Hematopoietic multipotent progenitor cell treated with erythropoietin and hydrocortisone succinate and interleukin-3 and kit ligand, for 6 days (in vitro differentiated cells): Measurements from ENCODE around the gene RASL11A.
"Not testable (repeated sequence)": the region's sequence is repeated elsewhere in the genome, so short reads cannot be mapped to it uniquely, and the experiment has no call there.

Source experiments
- DNase-seq: peaks from one replicate; pipeline ENCODE4 v3.0.0-alpha.2; 2015

RASL11A gene

GRCh38 chr13:27302643-27303262, 32.1 kb downstream of the RASL11A start:
- peak; percentile 32 for DNase-seq

- DNase-seq = no peak
Measured at GRCh38 chr13:27304099-27304498, 33.5 kb downstream of the RASL11A start.

GRCh38 chr13:27304611-27305010, 34.0 kb downstream of the RASL11A start:
- no peak for DNase-seq

GRCh38 chr13:27306364-27306763, 35.7 kb downstream of the RASL11A start:
- DNase-seq = no peak

- no peak for DNase-seq
Measured at GRCh38 chr13:27308941-27309340, 38.3 kb downstream of the RASL11A start.

- DNase-seq = no peak
Measured at GRCh38 chr13:27309401-27309958, 38.9 kb downstream of the RASL11A start.

- no peak for DNase-seq
Measured at GRCh38 chr13:27309967-27310598, 39.5 kb downstream of the RASL11A start.

- no peak for DNase-seq
Measured at GRCh38 chr13:27310946-27311345, 40.3 kb downstream of the RASL11A start.

- no peak for DNase-seq
Measured at GRCh38 chr13:27311518-27312210, 41.0 kb downstream of the RASL11A start.

GRCh38 chr13:27313770-27314169, 43.1 kb downstream of the RASL11A start:
- no peak for DNase-seq

- DNase-seq = no peak
Measured at GRCh38 chr13:27319404-27319803, 48.8 kb downstream of the RASL11A start.

- peak; percentile 42 for DNase-seq
Measured at GRCh38 chr13:27321468-27322431, 51.1 kb downstream of the RASL11A start.

- not testable (repeated sequence) for DNase-seq
Measured at GRCh38 chr13:27322443-27322842, 51.8 kb downstream of the RASL11A start.
